Measurements from ENCODE around the gene SYNJ1. TPM values are rescaled to one million over a fixed set of nuclear protein-coding genes. Genes with fewer than 3 reads are reported as not detected.

SYNJ1 gene
- total and polyA plus RNA-seq, 2 of the 13 experiments (the other 11 are each of a cell fraction or from before 2014, with no cell fraction given) = 2.0 to 2.7 TPM

DNA sequence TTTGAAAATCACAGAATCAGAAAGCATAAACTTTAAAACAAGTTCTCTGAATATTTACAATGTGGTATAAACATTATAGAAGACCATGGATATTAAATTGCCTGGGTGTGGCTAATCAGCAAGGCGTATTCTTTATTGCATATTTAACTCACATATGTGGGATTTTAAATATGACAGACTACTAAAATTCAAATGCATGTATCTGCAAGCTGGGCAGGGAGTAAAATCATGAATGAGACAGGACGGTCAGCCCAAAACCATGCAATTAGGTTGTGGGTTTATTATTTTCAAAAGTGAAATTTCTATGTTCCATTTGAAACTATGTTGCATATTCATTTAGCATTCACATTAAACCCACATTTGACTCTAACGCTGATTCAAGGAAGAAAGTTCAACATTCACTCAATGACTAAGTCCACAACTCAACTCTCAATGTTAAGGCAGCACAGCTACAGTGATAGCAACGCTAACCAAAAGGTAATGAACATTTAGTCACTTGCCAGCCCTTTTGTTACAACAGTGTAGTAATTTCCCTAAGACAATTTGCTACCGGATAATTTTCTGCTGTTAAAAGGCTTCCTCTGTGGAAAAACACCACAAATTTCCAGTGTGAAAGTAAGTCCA is 6.3 kb upstream of the SYNJ1 start:
- BruUV-seq (replicated peaks) = no TSS peak
- Histone ChIP-seq H2AFZ (ENCODE audit: low read length) (no peak overlapping the region), H3K4me2 (ENCODE audit: low read depth, low read length) (no peak overlapping the region), H3K79me2 (ENCODE audit: insufficient read depth, low read length) (no peaks in the 10 kb centered on the region), H3K9me3 (ENCODE audit: low read length) (no peaks in the 10 kb centered on the region), H3K36me3 (replicated peaks in 1 of 2; ENCODE audit: control insufficient read depth in 1 of 2, insufficient read depth in 2 of 2, low read length in 2 of 2) (peaks cover 3 to 23% of the 10 kb centered on the region in 2 experiments), H4K20me1 (ENCODE audit: insufficient read depth, low read length) (no peaks in the 10 kb centered on the region), H3K9ac (ENCODE audit: insufficient read depth, low read depth, low read length) (no peak overlapping the region), H3K4me3 (replicated peaks in 1 of 3; ENCODE audit: insufficient read depth in 1 of 3, low read depth in 2 of 3, low read length in 3 of 3) (no peak overlapping the region), H3K4me1 (ENCODE audit: insufficient read depth, low read length) (0 out of 2 replicates have a peak, but pooled peaks cover 6% of the 10 kb centered on the region), H3K27ac (ENCODE audit: extremely low read length, insufficient read depth, low read length) (no peak overlapping the region), H3K27me3 (ENCODE audit: control insufficient read depth in 1 of 2, insufficient read depth in 2 of 2, low read length in 2 of 2) (no peaks in the 10 kb centered on the region)
- ATAC-seq (no peak), DNase-seq (ENCODE audit: low spot score) (no peak), FAIRE-seq (no peak)
- POLR2A ChIA-PET = no interaction called here
- WGBS (ENCODE audit: low lambda C conversion rate) = 95% methylated on average over 5 of the region's 5 CpGs
- CTCF ChIA-PET (ENCODE audit: low intra/inter-chr PET ratio, low total read pairs) = no interaction called here
- intact Hi-C loops (cut with micrococcal nuclease; ENCODE audit: unreplicated experiment) (no loop called here), in situ Hi-C loops (cut with HindIII; ENCODE audit: extremely low pct_ligation_motif_present, low pct_unique_long_range_greater_than_20kb) (no loop called here)
- TF ChIP-seq, protein P1, sequence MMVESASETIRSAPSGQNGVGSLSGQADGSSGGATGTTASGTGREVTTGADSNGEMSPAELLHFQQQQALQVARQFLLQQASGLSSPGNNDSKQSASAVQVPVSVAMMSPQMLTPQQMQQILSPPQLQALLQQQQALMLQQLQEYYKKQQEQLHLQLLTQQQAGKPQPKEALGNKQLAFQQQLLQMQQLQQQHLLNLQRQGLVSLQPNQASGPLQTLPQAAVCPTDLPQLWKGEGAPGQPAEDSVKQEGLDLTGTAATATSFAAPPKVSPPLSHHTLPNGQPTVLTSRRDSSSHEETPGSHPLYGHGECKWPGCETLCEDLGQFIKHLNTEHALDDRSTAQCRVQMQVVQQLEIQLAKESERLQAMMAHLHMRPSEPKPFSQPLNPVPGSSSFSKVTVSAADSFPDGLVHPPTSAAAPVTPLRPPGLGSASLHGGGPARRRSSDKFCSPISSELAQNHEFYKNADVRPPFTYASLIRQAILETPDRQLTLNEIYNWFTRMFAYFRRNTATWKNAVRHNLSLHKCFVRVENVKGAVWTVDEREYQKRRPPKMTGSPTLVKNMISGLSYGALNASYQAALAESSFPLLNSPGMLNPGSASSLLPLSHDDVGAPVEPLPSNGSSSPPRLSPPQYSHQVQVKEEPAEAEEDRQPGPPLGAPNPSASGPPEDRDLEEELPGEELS (CRISPR knock-in tag; IDR thresholded peaks at IDR 0.05) = no peak
- TF ChIP-seq, protein P2, sequence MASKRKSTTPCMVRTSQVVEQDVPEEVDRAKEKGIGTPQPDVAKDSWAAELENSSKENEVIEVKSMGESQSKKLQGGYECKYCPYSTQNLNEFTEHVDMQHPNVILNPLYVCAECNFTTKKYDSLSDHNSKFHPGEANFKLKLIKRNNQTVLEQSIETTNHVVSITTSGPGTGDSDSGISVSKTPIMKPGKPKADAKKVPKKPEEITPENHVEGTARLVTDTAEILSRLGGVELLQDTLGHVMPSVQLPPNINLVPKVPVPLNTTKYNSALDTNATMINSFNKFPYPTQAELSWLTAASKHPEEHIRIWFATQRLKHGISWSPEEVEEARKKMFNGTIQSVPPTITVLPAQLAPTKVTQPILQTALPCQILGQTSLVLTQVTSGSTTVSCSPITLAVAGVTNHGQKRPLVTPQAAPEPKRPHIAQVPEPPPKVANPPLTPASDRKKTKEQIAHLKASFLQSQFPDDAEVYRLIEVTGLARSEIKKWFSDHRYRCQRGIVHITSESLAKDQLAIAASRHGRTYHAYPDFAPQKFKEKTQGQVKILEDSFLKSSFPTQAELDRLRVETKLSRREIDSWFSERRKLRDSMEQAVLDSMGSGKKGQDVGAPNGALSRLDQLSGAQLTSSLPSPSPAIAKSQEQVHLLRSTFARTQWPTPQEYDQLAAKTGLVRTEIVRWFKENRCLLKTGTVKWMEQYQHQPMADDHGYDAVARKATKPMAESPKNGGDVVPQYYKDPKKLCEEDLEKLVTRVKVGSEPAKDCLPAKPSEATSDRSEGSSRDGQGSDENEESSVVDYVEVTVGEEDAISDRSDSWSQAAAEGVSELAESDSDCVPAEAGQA (IDR thresholded peaks at IDR 0.05; ENCODE audit: low read depth) = no peak
- TF ChIP-seq, protein P2 (CRISPR knock-in tag; IDR thresholded peaks at IDR 0.05; ENCODE audit: borderline replicate concordance) = no peak
- TF ChIP-seq, protein P3, sequence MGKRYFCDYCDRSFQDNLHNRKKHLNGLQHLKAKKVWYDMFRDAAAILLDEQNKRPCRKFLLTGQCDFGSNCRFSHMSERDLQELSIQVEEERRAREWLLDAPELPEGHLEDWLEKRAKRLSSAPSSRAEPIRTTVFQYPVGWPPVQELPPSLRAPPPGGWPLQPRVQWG (CRISPR knock-in tag; IDR thresholded peaks at IDR 0.05; ENCODE audit: borderline replicate concordance, low read depth) = no peak
- TF ChIP-seq MTF1 (CRISPR knock-in tag; IDR thresholded peaks at IDR 0.05) = no peak
- TF ChIP-seq, protein P4, sequence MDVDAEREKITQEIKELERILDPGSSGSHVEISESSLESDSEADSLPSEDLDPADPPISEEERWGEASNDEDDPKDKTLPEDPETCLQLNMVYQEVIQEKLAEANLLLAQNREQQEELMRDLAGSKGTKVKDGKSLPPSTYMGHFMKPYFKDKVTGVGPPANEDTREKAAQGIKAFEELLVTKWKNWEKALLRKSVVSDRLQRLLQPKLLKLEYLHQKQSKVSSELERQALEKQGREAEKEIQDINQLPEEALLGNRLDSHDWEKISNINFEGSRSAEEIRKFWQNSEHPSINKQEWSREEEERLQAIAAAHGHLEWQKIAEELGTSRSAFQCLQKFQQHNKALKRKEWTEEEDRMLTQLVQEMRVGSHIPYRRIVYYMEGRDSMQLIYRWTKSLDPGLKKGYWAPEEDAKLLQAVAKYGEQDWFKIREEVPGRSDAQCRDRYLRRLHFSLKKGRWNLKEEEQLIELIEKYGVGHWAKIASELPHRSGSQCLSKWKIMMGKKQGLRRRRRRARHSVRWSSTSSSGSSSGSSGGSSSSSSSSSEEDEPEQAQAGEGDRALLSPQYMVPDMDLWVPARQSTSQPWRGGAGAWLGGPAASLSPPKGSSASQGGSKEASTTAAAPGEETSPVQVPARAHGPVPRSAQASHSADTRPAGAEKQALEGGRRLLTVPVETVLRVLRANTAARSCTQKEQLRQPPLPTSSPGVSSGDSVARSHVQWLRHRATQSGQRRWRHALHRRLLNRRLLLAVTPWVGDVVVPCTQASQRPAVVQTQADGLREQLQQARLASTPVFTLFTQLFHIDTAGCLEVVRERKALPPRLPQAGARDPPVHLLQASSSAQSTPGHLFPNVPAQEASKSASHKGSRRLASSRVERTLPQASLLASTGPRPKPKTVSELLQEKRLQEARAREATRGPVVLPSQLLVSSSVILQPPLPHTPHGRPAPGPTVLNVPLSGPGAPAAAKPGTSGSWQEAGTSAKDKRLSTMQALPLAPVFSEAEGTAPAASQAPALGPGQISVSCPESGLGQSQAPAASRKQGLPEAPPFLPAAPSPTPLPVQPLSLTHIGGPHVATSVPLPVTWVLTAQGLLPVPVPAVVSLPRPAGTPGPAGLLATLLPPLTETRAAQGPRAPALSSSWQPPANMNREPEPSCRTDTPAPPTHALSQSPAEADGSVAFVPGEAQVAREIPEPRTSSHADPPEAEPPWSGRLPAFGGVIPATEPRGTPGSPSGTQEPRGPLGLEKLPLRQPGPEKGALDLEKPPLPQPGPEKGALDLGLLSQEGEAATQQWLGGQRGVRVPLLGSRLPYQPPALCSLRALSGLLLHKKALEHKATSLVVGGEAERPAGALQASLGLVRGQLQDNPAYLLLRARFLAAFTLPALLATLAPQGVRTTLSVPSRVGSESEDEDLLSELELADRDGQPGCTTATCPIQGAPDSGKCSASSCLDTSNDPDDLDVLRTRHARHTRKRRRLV (CRISPR knock-in tag; IDR thresholded peaks at IDR 0.05) = no peak
- no peak for TF ChIP-seq ZNF703 (CRISPR knock-in tag; IDR thresholded peaks at IDR 0.05; ENCODE audit: borderline replicate concordance)
- TF ChIP-seq ZFYVE20 (CRISPR knock-in tag; IDR thresholded peaks at IDR 0.05; ENCODE audit: borderline replicate concordance, low read depth) = no peak
